Measurements from ENCODE around the gene C19orf67.

C19orf67 gene

DNA sequence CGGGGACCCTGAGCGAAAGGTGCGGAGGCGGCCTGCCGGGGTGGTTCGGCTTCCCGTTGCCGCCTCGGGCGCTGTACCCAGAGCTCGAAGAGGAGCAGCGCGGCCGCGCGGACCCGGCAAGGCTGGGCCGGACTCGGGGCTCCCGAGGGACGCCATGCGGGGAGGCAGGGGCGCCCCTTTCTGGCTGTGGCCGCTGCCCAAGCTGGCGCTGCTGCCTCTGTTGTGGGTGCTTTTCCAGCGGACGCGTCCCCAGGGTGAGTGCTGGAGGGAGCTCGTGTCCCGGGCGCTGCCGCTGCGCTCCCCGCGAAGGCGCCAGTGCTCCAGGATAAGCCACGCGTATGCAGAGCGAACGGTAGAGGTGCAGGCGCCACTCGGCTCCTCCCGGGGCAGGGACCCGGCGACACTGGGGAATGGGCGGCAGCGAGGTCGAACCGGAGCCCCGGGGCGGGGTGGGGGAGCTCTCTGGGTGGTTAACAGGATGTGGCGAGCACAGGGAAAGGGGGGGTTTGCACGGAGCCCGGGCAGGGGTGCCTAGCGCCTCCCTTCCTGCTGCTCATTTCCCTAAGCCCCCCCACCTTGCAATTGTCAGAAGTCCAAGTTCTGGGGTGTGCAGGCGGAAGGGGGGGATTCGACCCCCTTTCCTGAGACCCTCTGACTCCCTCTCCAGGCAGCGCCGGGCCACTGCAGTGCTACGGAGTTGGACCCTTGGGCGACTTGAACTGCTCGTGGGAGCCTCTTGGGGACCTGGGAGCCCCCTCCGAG lies 53.7 kb downstream of the C19orf67 start, which contains the start of gene IL27RA (continued):
- TF ChIP-seq ZNF274 (IDR thresholded peaks at IDR 0.05; ENCODE audit: low read length) (no peak), ZNF274 (tag by site-specific recombination; IDR thresholded peaks at IDR 0.05; ENCODE audit: borderline replicate concordance) (no peak), ZNF792 (tag by site-specific recombination; IDR thresholded peaks at IDR 0.05) (no peak), ZSCAN16 (tag by site-specific recombination; IDR thresholded peaks at IDR 0.05) (no peak), ZNF112 (tag by site-specific recombination; IDR thresholded peaks at IDR 0.05) (no peak), ZNF555 (tag by site-specific recombination; conservative IDR thresholded peaks at IDR 0.05) (no peak), ZNF311 (tag by site-specific recombination; IDR thresholded peaks at IDR 0.05; ENCODE audit: borderline replicate concordance) (no peak), ZNF24 (tag by site-specific recombination; IDR thresholded peaks at IDR 0.05) (no peak), ZNF549 (tag by site-specific recombination; IDR thresholded peaks at IDR 0.05) (no peak), ZNF354C (tag by site-specific recombination; IDR thresholded peaks at IDR 0.05; ENCODE audit: borderline replicate concordance, low read depth) (no peak), ZSCAN23 (tag by site-specific recombination; IDR thresholded peaks at IDR 0.05) (no peak), ZNF529 (tag by site-specific recombination; IDR thresholded peaks at IDR 0.05; ENCODE audit: insufficient replicate concordance) (no peak), ZBTB8A (tag by site-specific recombination; IDR thresholded peaks at IDR 0.05) (no peak; the same call in 1 of the 2 replicates), ZNF433 (tag by site-specific recombination; IDR thresholded peaks at IDR 0.05; ENCODE audit: low read depth) (no peak), ZNF146 (tag by site-specific recombination; IDR thresholded peaks at IDR 0.05) (no peak), KLF1 (tag by site-specific recombination; IDR thresholded peaks at IDR 0.05) (no peak), WT1 (tag by site-specific recombination; IDR thresholded peaks at IDR 0.05) (0 out of 2 replicates have a peak, but pooled peaks have one; percentile 11), ZFP37 (tag by site-specific recombination; IDR thresholded peaks at IDR 0.05) (0 out of 2 replicates have a peak, but pooled peaks have one; percentile 70), ZNF174 (tag by site-specific recombination; IDR thresholded peaks at IDR 0.05) (no peak), ZFP41 (tag by site-specific recombination; IDR thresholded peaks at IDR 0.05; ENCODE audit: borderline replicate concordance) (no peak), ZBTB48 (tag by site-specific recombination; IDR thresholded peaks at IDR 0.05) (peak; percentile 72), SETDB1 (IDR thresholded peaks at IDR 0.05; ENCODE audit: insufficient read length, low read length) (no peak), ZNF202 (tag by site-specific recombination; IDR thresholded peaks at IDR 0.05; ENCODE audit: borderline replicate concordance) (no peak), ZNF548 (tag by site-specific recombination; IDR thresholded peaks at IDR 0.05) (no peak)
- TF ChIP-seq, protein P1, sequence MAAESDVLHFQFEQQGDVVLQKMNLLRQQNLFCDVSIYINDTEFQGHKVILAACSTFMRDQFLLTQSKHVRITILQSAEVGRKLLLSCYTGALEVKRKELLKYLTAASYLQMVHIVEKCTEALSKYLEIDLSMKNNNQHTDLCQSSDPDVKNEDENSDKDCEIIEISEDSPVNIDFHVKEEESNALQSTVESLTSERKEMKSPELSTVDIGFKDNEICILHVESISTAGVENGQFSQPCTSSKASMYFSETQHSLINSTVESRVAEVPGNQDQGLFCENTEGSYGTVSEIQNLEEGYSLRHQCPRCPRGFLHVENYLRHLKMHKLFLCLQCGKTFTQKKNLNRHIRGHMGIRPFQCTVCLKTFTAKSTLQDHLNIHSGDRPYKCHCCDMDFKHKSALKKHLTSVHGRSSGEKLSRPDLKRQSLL (tag by site-specific recombination; IDR thresholded peaks at IDR 0.05), result no peak; the same call in 1 of the 2 replicates
- TF ChIP-seq, protein P2, sequence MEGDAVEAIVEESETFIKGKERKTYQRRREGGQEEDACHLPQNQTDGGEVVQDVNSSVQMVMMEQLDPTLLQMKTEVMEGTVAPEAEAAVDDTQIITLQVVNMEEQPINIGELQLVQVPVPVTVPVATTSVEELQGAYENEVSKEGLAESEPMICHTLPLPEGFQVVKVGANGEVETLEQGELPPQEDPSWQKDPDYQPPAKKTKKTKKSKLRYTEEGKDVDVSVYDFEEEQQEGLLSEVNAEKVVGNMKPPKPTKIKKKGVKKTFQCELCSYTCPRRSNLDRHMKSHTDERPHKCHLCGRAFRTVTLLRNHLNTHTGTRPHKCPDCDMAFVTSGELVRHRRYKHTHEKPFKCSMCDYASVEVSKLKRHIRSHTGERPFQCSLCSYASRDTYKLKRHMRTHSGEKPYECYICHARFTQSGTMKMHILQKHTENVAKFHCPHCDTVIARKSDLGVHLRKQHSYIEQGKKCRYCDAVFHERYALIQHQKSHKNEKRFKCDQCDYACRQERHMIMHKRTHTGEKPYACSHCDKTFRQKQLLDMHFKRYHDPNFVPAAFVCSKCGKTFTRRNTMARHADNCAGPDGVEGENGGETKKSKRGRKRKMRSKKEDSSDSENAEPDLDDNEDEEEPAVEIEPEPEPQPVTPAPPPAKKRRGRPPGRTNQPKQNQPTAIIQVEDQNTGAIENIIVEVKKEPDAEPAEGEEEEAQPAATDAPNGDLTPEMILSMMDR (tag by site-specific recombination; IDR thresholded peaks at IDR 0.05), result peak; percentile 89
- TF ChIP-seq, protein P3, sequence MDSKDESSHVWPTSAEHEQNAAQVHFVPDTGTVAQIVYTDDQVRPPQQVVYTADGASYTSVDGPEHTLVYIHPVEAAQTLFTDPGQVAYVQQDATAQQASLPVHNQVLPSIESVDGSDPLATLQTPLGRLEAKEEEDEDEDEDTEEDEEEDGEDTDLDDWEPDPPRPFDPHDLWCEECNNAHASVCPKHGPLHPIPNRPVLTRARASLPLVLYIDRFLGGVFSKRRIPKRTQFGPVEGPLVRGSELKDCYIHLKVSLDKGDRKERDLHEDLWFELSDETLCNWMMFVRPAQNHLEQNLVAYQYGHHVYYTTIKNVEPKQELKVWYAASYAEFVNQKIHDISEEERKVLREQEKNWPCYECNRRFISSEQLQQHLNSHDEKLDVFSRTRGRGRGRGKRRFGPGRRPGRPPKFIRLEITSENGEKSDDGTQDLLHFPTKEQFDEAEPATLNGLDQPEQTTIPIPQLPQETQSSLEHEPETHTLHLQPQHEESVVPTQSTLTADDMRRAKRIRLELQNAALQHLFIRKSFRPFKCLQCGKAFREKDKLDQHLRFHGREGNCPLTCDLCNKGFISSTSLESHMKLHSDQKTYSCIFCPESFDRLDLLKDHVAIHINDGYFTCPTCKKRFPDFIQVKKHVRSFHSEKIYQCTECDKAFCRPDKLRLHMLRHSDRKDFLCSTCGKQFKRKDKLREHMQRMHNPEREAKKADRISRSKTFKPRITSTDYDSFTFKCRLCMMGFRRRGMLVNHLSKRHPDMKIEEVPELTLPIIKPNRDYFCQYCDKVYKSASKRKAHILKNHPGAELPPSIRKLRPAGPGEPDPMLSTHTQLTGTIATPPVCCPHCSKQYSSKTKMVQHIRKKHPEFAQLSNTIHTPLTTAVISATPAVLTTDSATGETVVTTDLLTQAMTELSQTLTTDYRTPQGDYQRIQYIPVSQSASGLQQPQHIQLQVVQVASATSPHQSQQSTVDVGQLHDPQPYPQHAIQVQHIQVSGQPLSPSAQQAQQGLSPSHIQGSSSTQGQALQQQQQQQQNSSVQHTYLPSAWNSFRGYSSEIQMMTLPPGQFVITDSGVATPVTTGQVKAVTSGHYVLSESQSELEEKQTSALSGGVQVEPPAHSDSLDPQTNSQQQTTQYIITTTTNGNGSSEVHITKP (tag by site-specific recombination; IDR thresholded peaks at IDR 0.05), result peak; percentile 56
- TF ChIP-seq, protein P4, sequence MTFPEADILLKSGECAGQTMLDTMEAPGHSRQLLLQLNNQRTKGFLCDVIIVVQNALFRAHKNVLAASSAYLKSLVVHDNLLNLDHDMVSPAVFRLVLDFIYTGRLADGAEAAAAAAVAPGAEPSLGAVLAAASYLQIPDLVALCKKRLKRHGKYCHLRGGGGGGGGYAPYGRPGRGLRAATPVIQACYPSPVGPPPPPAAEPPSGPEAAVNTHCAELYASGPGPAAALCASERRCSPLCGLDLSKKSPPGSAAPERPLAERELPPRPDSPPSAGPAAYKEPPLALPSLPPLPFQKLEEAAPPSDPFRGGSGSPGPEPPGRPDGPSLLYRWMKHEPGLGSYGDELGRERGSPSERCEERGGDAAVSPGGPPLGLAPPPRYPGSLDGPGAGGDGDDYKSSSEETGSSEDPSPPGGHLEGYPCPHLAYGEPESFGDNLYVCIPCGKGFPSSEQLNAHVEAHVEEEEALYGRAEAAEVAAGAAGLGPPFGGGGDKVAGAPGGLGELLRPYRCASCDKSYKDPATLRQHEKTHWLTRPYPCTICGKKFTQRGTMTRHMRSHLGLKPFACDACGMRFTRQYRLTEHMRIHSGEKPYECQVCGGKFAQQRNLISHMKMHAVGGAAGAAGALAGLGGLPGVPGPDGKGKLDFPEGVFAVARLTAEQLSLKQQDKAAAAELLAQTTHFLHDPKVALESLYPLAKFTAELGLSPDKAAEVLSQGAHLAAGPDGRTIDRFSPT (tag by site-specific recombination; IDR thresholded peaks at IDR 0.05), result peak; percentile 42; the same call in 1 of the 2 replicates
